SU-DHL-6 (cell line): Measurements from ENCODE around the gene SLC11A2.

Source experiments
- H2AFZ ChIP-seq: fragments of 200-600 bp; sonication (generic); 2 replicates; pipeline ENCODE4 v1.6.1; 2014; ENCODE audit warnings: low read depth, mild to moderate bottlenecking, moderate library complexity, mixed read lengths, antibody characterized with exemption, low read length; ENCODE audit not compliant: severe bottlenecking
- H3F3A ChIP-seq: fragments of 200-600 bp; shearing (Covaris generic); 2 replicates; pipeline ENCODE4 v1.6.0; 2016; ENCODE audit warnings: antibody characterized with exemption, mild to moderate bottlenecking; ENCODE audit not compliant: insufficient read depth
- H3K27ac ChIP-seq: fragments of 200-600 bp; sonication (generic); 2 replicates; pipeline ENCODE4 v1.5.1; 2016; ENCODE audit warnings: low read depth, mild to moderate bottlenecking, low read length, moderate library complexity, mixed read lengths
- H3K27me3 ChIP-seq: fragments of 200-600 bp; sonication (generic), shearing (Covaris generic); 2 replicates; pipeline ENCODE4 v1.6.0; 2014; ENCODE audit warnings: mild to moderate bottlenecking, low read length
- H3K36me3 ChIP-seq: fragments of 200-600 bp; sonication (generic); 2 replicates; pipeline ENCODE4 v1.6.1; 2014; ENCODE audit warnings: mild to moderate bottlenecking, low read length, mixed read lengths
- H3K4me2 ChIP-seq: fragments of 300-600, 200-600 bp; shearing (Covaris generic), sonication (generic); 2 replicates; pipeline ENCODE4 v1.6.0; 2014; ENCODE audit warnings: low read length, low read depth, mild to moderate bottlenecking; ENCODE audit not compliant: poor library complexity, severe bottlenecking
- H3K4me3 ChIP-seq: fragments of 200-600 bp; sonication (generic); 2 replicates; pipeline ENCODE4 v1.5.1; 2014; ENCODE audit warnings: antibody characterized with exemption, low read length, mild to moderate bottlenecking, mixed read lengths; ENCODE audit not compliant: insufficient read depth, poor library complexity, severe bottlenecking
- H3K79me2 ChIP-seq: fragments of 200-600 bp; sonication (generic); 2 replicates; pipeline ENCODE4 v1.6.1; 2014; ENCODE audit warnings: mild to moderate bottlenecking, low read length, moderate library complexity; ENCODE audit not compliant: insufficient read depth
- H3K9ac ChIP-seq: fragments of 200-600 bp; sonication (generic); 2 replicates; pipeline ENCODE4 v1.7.0; 2014; ENCODE audit warnings: mild to moderate bottlenecking, low read length
- H3K9me2 ChIP-seq: fragments of 200-600 bp; sonication (generic); replicated peaks from 2 replicates; pipeline ENCODE4 v1.6.1; 2014; ENCODE audit warnings: low read length; ENCODE audit not compliant: insufficient read depth
- H3K9me3 ChIP-seq: fragments of 200-600 bp; sonication (generic); 2 replicates; pipeline ENCODE4 v1.6.1; 2014; ENCODE audit warnings: low read length, mixed read lengths; ENCODE audit not compliant: insufficient read depth
- H4K20me1 ChIP-seq: fragments of 200-600 bp; sonication (generic); 2 replicates; pipeline ENCODE4 v1.6.1; 2014; ENCODE audit warnings: low read depth, mild to moderate bottlenecking, antibody characterized with exemption, low read length, moderate library complexity, mixed read lengths
- CTCF ChIP-seq: fragments of 200-600 bp; sonication (generic); IDR thresholded peaks from one replicate; pipeline ENCODE4 v1.5.1; 2017; ENCODE audit warnings: antibody characterized with exemption, mild to moderate bottlenecking, low read length, moderate library complexity; ENCODE audit not compliant: insufficient read depth, poor library complexity, severe bottlenecking
- EZH2phosphoT487 ChIP-seq: fragments of 200-600 bp; sonication (generic), shearing (Covaris generic); conservative IDR thresholded peaks from 2 replicates; pipeline ENCODE4 v1.6.1; 2018; ENCODE audit warnings: mild to moderate bottlenecking, antibody characterized with exemption, low read length, moderate library complexity, mixed read lengths

The SLC11A2 gene

DNA sequence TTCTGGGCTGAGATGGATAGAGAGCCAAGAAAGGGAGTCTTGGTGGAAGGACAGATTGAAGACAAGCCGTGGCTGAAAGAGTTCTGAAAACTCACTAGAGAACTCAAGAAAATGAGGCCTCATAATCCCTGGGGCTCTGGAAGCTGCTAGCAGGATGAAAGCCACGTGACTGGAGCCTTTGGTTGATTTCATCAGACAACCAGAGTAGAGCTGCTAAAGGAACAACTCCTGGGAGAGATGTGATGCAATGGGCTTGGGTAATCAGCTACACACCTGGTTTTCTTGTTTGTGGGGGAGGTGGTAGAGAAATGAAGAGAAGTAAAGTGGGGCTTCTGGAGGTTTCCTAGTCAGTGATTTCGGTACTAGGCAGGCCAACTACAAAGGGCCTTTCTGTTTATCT lies 43.8 kb upstream of the SLC11A2 start:
- Histone ChIP-seq H3K9me2 (no peaks in the 10 kb centered on the region), H3K9me3 (no peaks in the 10 kb centered on the region), H3K9ac (no peak overlapping the region), H3K27me3 (no peaks in the 10 kb centered on the region), H3K4me2 (no peak overlapping the region), H2AFZ (no peak overlapping the region), H4K20me1 (no peaks in the 10 kb centered on the region), H3K27ac (no peak overlapping the region), H3K79me2 (no peaks in the 10 kb centered on the region), H3K36me3 (no peaks in the 10 kb centered on the region), H3K4me3 (no peak overlapping the region), H3F3A (no peaks in the 10 kb centered on the region)
- TF ChIP-seq CTCF, result no peak
- TF ChIP-seq EZH2phosphoT487, result no peak

DNA sequence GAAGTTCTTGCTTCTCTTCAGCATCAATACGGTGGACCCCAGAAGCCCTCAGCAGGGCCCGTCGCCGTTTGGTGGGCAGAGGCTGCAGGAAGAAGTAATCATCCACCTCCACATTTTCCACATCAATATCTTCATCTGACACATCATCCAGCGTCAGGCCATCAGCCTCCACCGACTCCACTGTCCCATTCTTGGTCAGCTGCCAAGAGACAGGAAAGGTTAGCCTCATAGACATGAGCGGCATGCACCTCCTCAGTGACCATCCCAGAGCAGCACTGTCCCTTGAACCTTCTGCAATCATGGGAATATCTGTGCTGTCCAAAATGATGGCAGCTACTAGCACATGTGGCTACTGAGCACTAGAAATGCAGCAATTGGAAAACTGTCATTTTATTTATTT lies 41.6 kb upstream of the SLC11A2 start:
- H3K9me2 ChIP-seq, result no peaks in the 10 kb centered on the region
- H3K9me3 ChIP-seq, result no peaks in the 10 kb centered on the region
- H3K79me2 ChIP-seq, result no peaks in the 10 kb centered on the region
- no peak for TF ChIP-seq CTCF
- TF ChIP-seq EZH2phosphoT487, result no peak
- no peak overlapping the region for H3K4me2 ChIP-seq
- no peak overlapping the region for H3K4me3 ChIP-seq
- H3K36me3 ChIP-seq, result no peaks in the 10 kb centered on the region
- no peak overlapping the region for H3K9ac ChIP-seq
- no peaks in the 10 kb centered on the region for H4K20me1 ChIP-seq
- no peak overlapping the region for H2AFZ ChIP-seq
- no peaks in the 10 kb centered on the region for H3K27me3 ChIP-seq
- H3F3A ChIP-seq, result no peaks in the 10 kb centered on the region
- H3K27ac ChIP-seq, result no peak overlapping the region

GRCh38 chr12:51067229-51067628 lies 41.0 kb upstream of the SLC11A2 start:
- Histone ChIP-seq H3K36me3 (no peaks in the 10 kb centered on the region), H3K4me3 (no peak overlapping the region), H3K9me3 (no peaks in the 10 kb centered on the region), H3K9me2 (no peaks in the 10 kb centered on the region), H2AFZ (no peak overlapping the region), H4K20me1 (no peaks in the 10 kb centered on the region), H3K27me3 (no peaks in the 10 kb centered on the region), H3K9ac (no peak overlapping the region), H3K79me2 (no peaks in the 10 kb centered on the region), H3K4me2 (no peak overlapping the region), H3K27ac (no peak overlapping the region), H3F3A (0 out of 2 replicates have a peak, but pooled peaks cover 5% of the 10 kb centered on the region)
- TF ChIP-seq CTCF (no peak), EZH2phosphoT487 (no peak)
